Calu3 (cell line): ENCODE measurements around the gene PPFIBP1. TPM values are rescaled to one million over a fixed set of nuclear protein-coding genes. Genes with fewer than 3 reads are reported as not detected.

Experiments used
- BruUV-seq: library from RNA; stranded (reverse); fragments of 400-500 nt; replicated peaks from 2 replicates; lab custom pipeline; 2021; lab: Mats Ljungman, UMichigan
- CTCF ChIA-PET: fragments of 300-600 bp; sonication (Branson Sonifier 250); formaldehyde crosslinking; loops from one replicate; lab custom pipeline; 2022; ENCODE audit warnings: antibody characterized with exemption; lab: Charles Lee
- DNase-seq: peaks from one replicate; pipeline ENCODE4 v3.0.0; 2022
- H3K27ac Mint-ChIP-seq: one replicate; pipeline ENCODE4 v1.8.0; 2022; ENCODE audit warnings: mixed read lengths; ENCODE audit not compliant: unreplicated experiment
- H3K27me3 Mint-ChIP-seq: one replicate; pipeline ENCODE4 v1.8.0; 2022; ENCODE audit warnings: mixed read lengths; ENCODE audit not compliant: unreplicated experiment
- H3K36me3 Mint-ChIP-seq: one replicate; pipeline ENCODE4 v1.8.0; 2022; ENCODE audit warnings: mild to moderate bottlenecking, moderate library complexity, mixed read lengths; ENCODE audit not compliant: insufficient read depth, unreplicated experiment
- H3K4me1 Mint-ChIP-seq: one replicate; pipeline ENCODE4 v1.8.0; 2022; ENCODE audit warnings: mild to moderate bottlenecking, low read depth, mixed read lengths; ENCODE audit not compliant: unreplicated experiment
- H3K4me3 Mint-ChIP-seq: one replicate; pipeline ENCODE4 v1.8.0; 2022; ENCODE audit warnings: mild to moderate bottlenecking, low read depth, moderate library complexity, mixed read lengths; ENCODE audit not compliant: unreplicated experiment
- H3K9me3 Mint-ChIP-seq: one replicate; pipeline ENCODE4 v1.8.0; 2022; ENCODE audit warnings: low read depth, mixed read lengths; ENCODE audit not compliant: unreplicated experiment
- intact Hi-C: fragments of 100-400 bp; cut with micrococcal nuclease; formaldehyde crosslinking; loops from one replicate; pipeline ENCODE4 v1.10.0; 2022; ENCODE audit not compliant: unreplicated experiment
- total RNA-seq: library from RNA; stranded (reverse); gene quantifications from 2 replicates; pipeline ENCODE4 v1.2.3, GENCODE V29; 2022
- TF ChIP-seq, protein P1 (sequence below): fragments of 200-600 bp; IDR thresholded peaks from one replicate; pipeline ENCODE4 v1.8.0; 2022; ENCODE audit warnings: antibody characterized with exemption; ENCODE audit not compliant: unreplicated experiment

Gene PPFIBP1
- total RNA-seq, 1 experiment from 2014 or later, result 58.7 TPM

DNA sequence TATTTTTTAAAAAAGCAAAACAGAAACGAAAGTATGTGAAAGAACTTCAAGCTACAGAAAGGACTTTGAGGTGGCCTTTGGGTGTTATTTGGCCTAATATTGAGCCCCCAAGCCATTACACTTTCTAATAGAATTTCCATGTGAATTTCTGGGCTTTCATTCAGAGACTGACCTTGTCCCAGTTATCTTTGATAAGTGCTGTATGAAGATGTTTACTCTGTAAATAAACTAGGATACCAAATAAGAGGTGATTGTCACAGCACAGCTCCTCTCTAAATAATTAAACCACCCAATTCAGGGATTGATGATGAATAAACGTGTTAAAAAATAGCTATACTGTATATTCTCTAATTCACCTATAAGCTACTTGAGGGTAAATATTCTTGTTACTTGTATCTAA is 32.8 kb upstream of the PPFIBP1 start:
- Mint-ChIP-seq H3K4me1 (peaks cover 12% of the 10 kb centered on the region), H3K36me3 (peaks cover 3% of the 10 kb centered on the region), H3K27me3 (no peaks in the 10 kb centered on the region), H3K4me3 (no peak overlapping the region), H3K27ac (no peak overlapping the region), H3K9me3 (no peaks in the 10 kb centered on the region)
- intact Hi-C loops, result no loop called here
- no peak for DNase-seq
- TF ChIP-seq, protein P1, sequence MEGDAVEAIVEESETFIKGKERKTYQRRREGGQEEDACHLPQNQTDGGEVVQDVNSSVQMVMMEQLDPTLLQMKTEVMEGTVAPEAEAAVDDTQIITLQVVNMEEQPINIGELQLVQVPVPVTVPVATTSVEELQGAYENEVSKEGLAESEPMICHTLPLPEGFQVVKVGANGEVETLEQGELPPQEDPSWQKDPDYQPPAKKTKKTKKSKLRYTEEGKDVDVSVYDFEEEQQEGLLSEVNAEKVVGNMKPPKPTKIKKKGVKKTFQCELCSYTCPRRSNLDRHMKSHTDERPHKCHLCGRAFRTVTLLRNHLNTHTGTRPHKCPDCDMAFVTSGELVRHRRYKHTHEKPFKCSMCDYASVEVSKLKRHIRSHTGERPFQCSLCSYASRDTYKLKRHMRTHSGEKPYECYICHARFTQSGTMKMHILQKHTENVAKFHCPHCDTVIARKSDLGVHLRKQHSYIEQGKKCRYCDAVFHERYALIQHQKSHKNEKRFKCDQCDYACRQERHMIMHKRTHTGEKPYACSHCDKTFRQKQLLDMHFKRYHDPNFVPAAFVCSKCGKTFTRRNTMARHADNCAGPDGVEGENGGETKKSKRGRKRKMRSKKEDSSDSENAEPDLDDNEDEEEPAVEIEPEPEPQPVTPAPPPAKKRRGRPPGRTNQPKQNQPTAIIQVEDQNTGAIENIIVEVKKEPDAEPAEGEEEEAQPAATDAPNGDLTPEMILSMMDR, result no peak
- BruUV-seq, result no TSS peak
- CTCF ChIA-PET, result no interaction called here

DNA sequence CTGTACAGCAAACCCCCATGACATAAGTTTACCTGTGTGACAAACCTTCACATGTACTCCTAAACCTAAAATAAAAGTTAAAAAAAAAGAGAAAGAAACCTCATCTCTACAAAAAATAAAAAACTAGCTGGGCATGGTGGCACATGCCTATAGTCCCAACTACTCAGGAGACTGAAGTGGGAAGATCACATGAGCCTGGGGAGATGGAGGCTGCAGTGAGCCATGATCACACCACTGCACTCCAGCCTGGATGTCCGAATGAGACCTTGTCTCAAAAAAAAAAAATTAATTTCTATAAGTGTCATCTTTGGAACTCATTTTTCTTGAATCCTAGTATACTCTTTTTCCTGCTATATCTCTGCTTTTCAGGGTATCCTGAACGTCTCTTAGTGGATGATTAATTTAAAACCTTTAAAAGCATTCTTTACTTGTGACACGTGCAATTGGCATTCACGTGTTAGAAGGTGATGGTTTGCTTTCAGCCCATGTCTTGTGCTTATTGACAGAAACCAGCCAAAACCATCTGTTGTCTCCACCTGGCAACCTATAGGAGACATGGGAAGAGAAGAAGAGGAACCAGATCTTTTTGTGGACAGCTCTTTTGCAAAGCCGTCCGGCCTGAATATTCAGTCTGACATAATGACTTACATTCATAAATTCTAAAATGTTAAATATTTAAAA is 30.6 kb upstream of the PPFIBP1 start:
- CTCF ChIA-PET, result no interaction called here
- no TSS peak for BruUV-seq
- H3K4me1 Mint-ChIP-seq, result peaks cover 12% of the 10 kb centered on the region
- H3K27me3 Mint-ChIP-seq, result no peaks in the 10 kb centered on the region
- peaks cover 3% of the 10 kb centered on the region for H3K36me3 Mint-ChIP-seq
- no peak overlapping the region for H3K27ac Mint-ChIP-seq
- H3K9me3 Mint-ChIP-seq, result no peaks in the 10 kb centered on the region
- DNase-seq, result no peak
- TF ChIP-seq, protein P1, result no peak
- H3K4me3 Mint-ChIP-seq, result no peak overlapping the region
- intact Hi-C loops, result no loop called here

DNA sequence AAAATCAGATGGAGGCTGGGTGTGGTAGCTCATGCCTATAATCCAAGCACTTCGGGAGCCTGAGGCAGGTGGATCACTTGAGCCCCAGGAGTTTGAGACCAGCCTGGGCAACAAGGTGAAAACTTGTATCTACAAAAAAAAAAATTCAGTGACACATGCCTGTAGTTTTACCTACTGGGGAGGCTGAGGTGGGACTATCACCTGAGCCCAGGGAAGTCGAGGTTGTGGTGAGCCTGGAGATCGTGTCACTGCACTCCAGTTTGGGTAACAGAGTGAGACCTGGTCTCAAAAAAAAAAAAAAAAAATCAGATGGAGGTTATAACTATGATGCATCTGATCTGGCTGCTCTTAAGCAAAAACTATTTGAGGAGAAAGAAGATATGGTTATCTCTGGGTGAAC is 26.6 kb upstream of the PPFIBP1 start:
- TF ChIP-seq, protein P1, result no peak
- Mint-ChIP-seq H3K4me3 (no peak overlapping the region), H3K27me3 (no peaks in the 10 kb centered on the region), H3K27ac (no peak overlapping the region), H3K36me3 (peaks cover 3% of the 10 kb centered on the region), H3K9me3 (no peaks in the 10 kb centered on the region), H3K4me1 (peaks cover 12% of the 10 kb centered on the region)
- no TSS peak for BruUV-seq
- no peak for DNase-seq
- CTCF ChIA-PET, result no interaction called here
- intact Hi-C loops, result no loop called here

DNA sequence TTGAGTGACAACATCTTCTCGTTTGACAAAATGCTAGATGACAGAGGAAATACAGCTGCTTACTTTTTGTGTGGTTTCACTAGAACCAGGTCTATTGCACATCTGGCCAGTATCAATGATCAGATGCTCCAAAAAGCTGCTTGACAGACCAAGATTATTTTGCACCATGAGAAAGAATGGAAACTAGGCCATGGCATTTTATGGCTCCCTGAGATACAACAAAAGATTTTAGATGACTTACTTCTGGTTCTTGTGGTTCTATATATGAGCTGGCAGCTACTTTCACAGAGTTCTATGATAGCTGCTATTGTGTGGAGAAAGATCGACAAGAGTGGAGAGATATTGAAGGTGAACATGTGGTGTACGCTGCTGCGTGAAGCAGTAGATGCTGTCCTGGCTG is 25.9 kb upstream of the PPFIBP1 start:
- Mint-ChIP-seq H3K36me3 (peaks cover 3% of the 10 kb centered on the region), H3K27me3 (no peaks in the 10 kb centered on the region), H3K4me1 (peaks cover 8% of the 10 kb centered on the region), H3K27ac (no peak overlapping the region), H3K9me3 (no peaks in the 10 kb centered on the region), H3K4me3 (no peak overlapping the region)
- intact Hi-C loops, result no loop called here
- BruUV-seq, result no TSS peak
- CTCF ChIA-PET, result no interaction called here
- TF ChIP-seq, protein P1, result no peak
- DNase-seq, result no peak
